A549 (cell line): Measurements from ENCODE around the gene KIAA0408. TPM values are rescaled to one million over a fixed set of nuclear protein-coding genes. Genes with fewer than 3 reads are reported as not detected.

Source experiments
- ATAC-seq, 2 experiments: fragments of 200-7000 bp in 1 of 2; fragments of >200 bp in 1 of 2; cut with Nextera tagmentation in 1 of 2; cut with Tn5 transposase in 1 of 2; 3 replicates each; pipeline versions ENCODE4 v1.8.0 to v1.9.1; 2018 to 2020; ENCODE audit warnings: mild to moderate bottlenecking in 1 of 2, moderate library complexity in 1 of 2
- CTCF ChIA-PET: fragments of 300-600 bp; sonication (Branson Sonifier 250); formaldehyde crosslinking; extraction: SDS; loops from one replicate; lab custom pipeline; 2021; ENCODE audit warnings: antibody characterized with exemption, inconsistent platforms; lab: Yijun Ruan, JAX
- POLR2A ChIA-PET: fragments of 350-600 bp; formaldehyde crosslinking; extraction: SDS; loops from one replicate; lab custom pipeline; 2021; ENCODE audit warnings: antibody characterized with exemption, inconsistent platforms; lab: Yijun Ruan, JAX
- DNase-seq, 2 experiments: peaks; one replicate each; pipeline versions ENCODE4 v3.0.0 to v3.0.0-alpha.2; 2011 to 2016; ENCODE audit warnings: low read depth in 1 of 2, low spot score in 1 of 2
- FAIRE-seq: peaks from 2 replicates; lab custom pipeline; 2011; peaks lifted over from hg19 to GRCh38; lab: Jason Lieb, UNC
- H3K27ac ChIP-seq, 2 experiments: fragments of >200 bp; sonication (Bioruptor Twin); formaldehyde crosslinking; 3 replicates each; pipeline ENCODE4 v1.5.1; 2016 to 2017
- H3K4me1 ChIP-seq: fragments of >200 bp; sonication (Bioruptor Twin); formaldehyde crosslinking; 3 replicates; pipeline ENCODE4 v1.6.1; 2016
- H3K4me2 ChIP-seq: fragments of >200 bp; sonication (Bioruptor Twin); formaldehyde crosslinking; 3 replicates; pipeline ENCODE4 v1.6.1; 2016
- H3K4me3 ChIP-seq: fragments of >200 bp; sonication (Bioruptor Twin); formaldehyde crosslinking; 3 replicates; pipeline ENCODE4 v1.5.1; 2016
- H3K9me3 ChIP-seq: fragments of >200 bp; sonication (Bioruptor Twin); formaldehyde crosslinking; 3 replicates; pipeline ENCODE4 v1.6.1; 2016
- BHLHE40 ChIP-seq: IDR thresholded peaks from 2 replicates; pipeline ENCODE4 v1.6.1; 2012; ENCODE audit warnings: low read depth, low read length, inconsistent platforms
- CBX8 ChIP-seq: fragments of 200-600 bp; sonication (generic); IDR thresholded peaks from 2 replicates; pipeline ENCODE4 v1.6.1; 2016
- CEBPB ChIP-seq, 2 experiments: fragments of >200 bp in 1 of 2; sonication (Bioruptor Twin) in 1 of 2; formaldehyde crosslinking in 1 of 2; IDR thresholded peaks; 2 replicates each; pipeline ENCODE4 v1.6.1; 2012 to 2016
- CHD2 ChIP-seq: fragments of 150-350 bp; IDR thresholded peaks from 2 replicates; pipeline ENCODE4 v1.6.1; 2014; ENCODE audit warnings: low read length; ENCODE audit not compliant: partially characterized antibody
- EHF ChIP-seq: fragments of 250-450 bp; sonication (Bioruptor Pico); IDR thresholded peaks from 2 replicates; pipeline ENCODE4 v1.5.0; 2020; ENCODE audit warnings: mild to moderate bottlenecking
- EHMT2 ChIP-seq: fragments of 200-600 bp; sonication (generic); IDR thresholded peaks from 2 replicates; pipeline ENCODE4 v1.6.1; 2016; ENCODE audit warnings: antibody characterized with exemption, low read depth, mild to moderate bottlenecking, moderate library complexity
- ELK1 ChIP-seq: fragments of 150-350 bp; IDR thresholded peaks from 2 replicates; pipeline ENCODE4 v1.6.1; 2014; ENCODE audit warnings: low read depth, mild to moderate bottlenecking, low read length
- FOSB ChIP-seq: fragments of 250-450 bp; sonication (Bioruptor Pico); IDR thresholded peaks from 2 replicates; pipeline ENCODE4 v1.5.0; 2020; ENCODE audit warnings: mild to moderate bottlenecking, moderate library complexity
- GATA3 ChIP-seq: IDR thresholded peaks from 2 replicates; pipeline ENCODE4 v1.6.1; 2012; ENCODE audit warnings: borderline replicate concordance
- HEYL ChIP-seq: fragments of 250-450 bp; sonication (Bioruptor Pico); IDR thresholded peaks from 2 replicates; pipeline ENCODE4 v1.8.0; 2021; ENCODE audit warnings: mild to moderate bottlenecking, moderate library complexity
- HMGXB4 ChIP-seq: fragments of 250-450 bp; sonication (Bioruptor Pico); IDR thresholded peaks from 2 replicates; pipeline ENCODE4 v1.5.0; 2021; ENCODE audit warnings: mild to moderate bottlenecking, moderate library complexity, borderline replicate concordance
- HOXA7 ChIP-seq: fragments of 250-450 bp; sonication (Bioruptor Pico); IDR thresholded peaks from 2 replicates; pipeline ENCODE4 v1.5.0; 2020; ENCODE audit warnings: mild to moderate bottlenecking, moderate library complexity
- HOXB5 ChIP-seq: fragments of 250-450 bp; sonication (Bioruptor Pico); IDR thresholded peaks from 2 replicates; pipeline ENCODE4 v1.5.0; 2020; ENCODE audit warnings: mild to moderate bottlenecking, moderate library complexity
- JUNB ChIP-seq: fragments of >200 bp; sonication (Bioruptor Twin); formaldehyde crosslinking; IDR thresholded peaks from 2 replicates; pipeline ENCODE4 v1.6.1; 2016
- MAFK ChIP-seq: fragments of 450-650 bp; IDR thresholded peaks from 2 replicates; pipeline ENCODE4 v1.6.1; 2014; ENCODE audit not compliant: partially characterized antibody
- MYC ChIP-seq: IDR thresholded peaks from 2 replicates; pipeline ENCODE4 v1.6.1; 2012; ENCODE audit warnings: mild to moderate bottlenecking, inconsistent platforms, low read length, improper control_type of control experiment, borderline replicate concordance
- NFE2L2 ChIP-seq: fragments of 150-350 bp; conservative IDR thresholded peaks from 2 replicates; pipeline ENCODE4 v1.6.1; 2014; ENCODE audit warnings: low read length
- POLR2AphosphoS2 ChIP-seq: conservative IDR thresholded peaks from 2 replicates; pipeline ENCODE4 v1.6.1; 2012; ENCODE audit warnings: low read length, improper control_type of control experiment, inconsistent platforms
- RARB ChIP-seq: fragments of 250-450 bp; sonication (Bioruptor Pico); IDR thresholded peaks from 2 replicates; pipeline ENCODE4 v1.8.0; 2021; ENCODE audit warnings: mild to moderate bottlenecking, moderate library complexity
- RFX5 ChIP-seq: fragments of 450-650 bp; IDR thresholded peaks from 2 replicates; pipeline ENCODE4 v1.7.1; 2014; ENCODE audit warnings: antibody characterized with exemption, mild to moderate bottlenecking, moderate library complexity
- TP53 ChIP-seq: fragments of 250-450 bp; sonication (Bioruptor Pico); IDR thresholded peaks from 2 replicates; pipeline ENCODE4 v1.5.0; 2021; ENCODE audit warnings: mild to moderate bottlenecking, moderate library complexity
- ZNF302 ChIP-seq: fragments of 250-450 bp; sonication (Bioruptor Pico); IDR thresholded peaks from 2 replicates; pipeline ENCODE4 v1.9.0; 2021; ENCODE audit warnings: inconsistent platforms, mild to moderate bottlenecking, moderate library complexity
- ZSCAN20 ChIP-seq: fragments of 250-450 bp; sonication (Bioruptor Pico); IDR thresholded peaks from 2 replicates; pipeline ENCODE4 v1.8.0; 2022; ENCODE audit warnings: mild to moderate bottlenecking, moderate library complexity
- WGBS: methylation state at CpG from one replicate; pipeline ENCODE4 v1.1.6; 2017; ENCODE audit errors: missing lambda C conversion rate; 5-methylcytosine and 5-hydroxymethylcytosine counted together
- polyA plus RNA-seq, 4 experiments: library from polyadenylated mRNA; depleted of rRNA in 3 of 4; stranded (reverse); fragments of >200 nt; fragmentation: RNase III in 1 of 4; extraction: RNeasy Plus Mini Kit Qiagen cat#74134 plus additional on column Dnase treatment in 1 of 4; gene quantifications; 2 replicates in 3 of 4; 3 replicates in 1 of 4; pipeline ENCODE4 v1.2.3, GENCODE V29; 2011 to 2017

KIAA0408 gene
- polyA plus RNA-seq, 2 of the 4 experiments (the other 2 are of a cell fraction) = 2.7 to 11.8 TPM

GRCh38 chr6:127475135-127475822 lies 16.1 kb upstream of the KIAA0408 start:
- H3K4me2 ChIP-seq = no peak overlapping the region
- peaks cover 12% of the 10 kb centered on the region; the same call in 1 of the 3 replicates for H3K4me1 ChIP-seq
- TF ChIP-seq CBX8 (no peak), GATA3 (no peak), BHLHE40 (no peak), HEYL (no peak), ZNF302 (CRISPR knock-in tag) (no peak), HOXB5 (CRISPR knock-in tag) (no peak), CEBPB (IDR thresholded peaks at IDR 0.05) (no peak), HOXA7 (CRISPR knock-in tag) (no peak), TP53 (CRISPR knock-in tag) (no peak), POLR2AphosphoS2 (no peak), EHMT2 (no peak), FOSB (CRISPR knock-in tag) (no peak), MAFK (no peak), JUNB (no peak), RARB (no peak), ELK1 (no peak), NFE2L2 (no peak)
- TF ChIP-seq, all 56 proteins: peak for 0
- 95% methylated on average over 63 of the region's 87 CpGs for WGBS
- no peak for FAIRE-seq
- no peak overlapping the region for H3K27ac ChIP-seq
- no peak for DNase-seq
- H3K9me3 ChIP-seq = no peaks in the 10 kb centered on the region
- H3K4me3 ChIP-seq = no peak overlapping the region
- POLR2A ChIA-PET = no interaction called here
- CTCF ChIA-PET = interaction anchor here (1.0 to 1.2 kb wide), 2 partner anchors 34 to 65 kb away, joined by 3 to 4 read pairs; no protein-coding TSS in a partner anchor
- no peak for ATAC-seq

- no peaks in the 10 kb centered on the region for H3K9me3 ChIP-seq
- peaks cover 6% of the 10 kb centered on the region; the same call in 1 of the 3 replicates for H3K4me1 ChIP-seq
- no peak overlapping the region for H3K4me3 ChIP-seq
- H3K27ac ChIP-seq = no peak overlapping the region
- ChIA-PET CTCF (no interaction called here), POLR2A (no interaction called here)
- DNase-seq (no peak), ATAC-seq (no peak), FAIRE-seq (no peak)
- WGBS = 62% methylated on average over 5 of the region's 5 CpGs
- no peak overlapping the region for H3K4me2 ChIP-seq
- TF ChIP-seq RFX5 (no peak), EHF (CRISPR knock-in tag) (no peak), ZSCAN20 (CRISPR knock-in tag) (no peak), HMGXB4 (no peak), CHD2 (no peak), MYC (no peak)
Observed at GRCh38 chr6:127471379-127472255, 12.4 kb upstream of the KIAA0408 start.
